ENCODE data around the gene IRF1. TPM values are rescaled to one million over a fixed set of nuclear protein-coding genes. Genes with fewer than 3 reads are reported as not detected.
"Not testable (repeated sequence)": the region's sequence is repeated elsewhere in the genome, so short reads cannot be mapped to it uniquely, and the experiment has no call there.

Gene IRF1
- total and polyA plus RNA-seq, 4 donors = 32.9 to 141 (median 68.5) TPM

- ATAC-seq (ENCODE audit: insufficient read depth, low FRiP score) = no peak
These were observed 51.7 kb downstream of the IRF1 start for GRCh38 chr5:132438917-132439316.

GRCh38 chr5:132438267-132438645 is 52.3 kb downstream of the IRF1 start:
- H3K27me3 ChIP-seq (ENCODE audit: control insufficient read depth in 3 of 3, insufficient read depth in 3 of 3, low read length in 2 of 3); H3K9me3 ChIP-seq (ENCODE audit: control insufficient read depth in 4 of 4, insufficient read depth in 3 of 4, low read length in 3 of 4); H3K36me3 ChIP-seq (ENCODE audit: control insufficient read depth in 4 of 4, insufficient read depth in 4 of 4, low read length in 4 of 4); ATAC-seq (ENCODE audit: insufficient read depth, low FRiP score); H3K27ac ChIP-seq (ENCODE audit: low read depth in 1 of 2, low read length in 1 of 2); H3K4me3 ChIP-seq; DNase-seq; H3K9ac ChIP-seq (ENCODE audit: insufficient read depth in 1 of 2, low read length in 2 of 2): not testable (repeated sequence)
- H3K4me1 ChIP-seq (ENCODE audit: control insufficient read depth in 5 of 5, insufficient read depth in 5 of 5, low read length in 5 of 5) = peaks cover 7 to 35% (median 26%) of the 10 kb centered on the region in 5 donors
- WGBS, 2 donors = 96 to 97% methylated on average over 3 of the region's 3 CpGs

More at GRCh38 chr5:132438917-132439316, 51.7 kb downstream of the IRF1 start:
- no peak for TF ChIP-seq CTCF (IDR thresholded peaks at IDR 0.05; ENCODE audit: control extremely low read depth, extremely low read depth)
- Histone ChIP-seq H3K27ac (ENCODE audit: low read depth in 1 of 2, low read length in 1 of 2) (peak overlapping the region; percentile 75 to 90), H3K9me3 (ENCODE audit: control insufficient read depth in 4 of 4, insufficient read depth in 3 of 4, low read length in 3 of 4) (no peaks in the 10 kb centered on the region), H3K36me3 (ENCODE audit: control insufficient read depth in 4 of 4, insufficient read depth in 4 of 4, low read length in 4 of 4) (peaks cover 0 to 3% (median 0%) of the 10 kb centered on the region in 4 donors), H3K27me3 (ENCODE audit: control insufficient read depth in 3 of 3, insufficient read depth in 3 of 3, low read length in 2 of 3) (no peaks in the 10 kb centered on the region), H3K9ac (ENCODE audit: insufficient read depth in 1 of 2, low read length in 2 of 2) (no peak overlapping the region), H3K4me1 (ENCODE audit: control insufficient read depth in 5 of 5, insufficient read depth in 5 of 5, low read length in 5 of 5) (peaks cover 7 to 38% (median 28%) of the 10 kb centered on the region in 5 donors), H3K4me3 (no peak overlapping the region)
- peak in 2 of 3 donors; percentile 51 to 54 for DNase-seq
- 71 to 73% methylated on average over 4 of the region's 4 CpGs for WGBS, 2 donors

- DNase-seq (peak; percentile 90 to 93 (median 92)), ATAC-seq (ENCODE audit: insufficient read depth, low FRiP score) (peak; percentile 64)
- no peaks in the 10 kb centered on the region for H3K27me3 ChIP-seq (ENCODE audit: control insufficient read depth in 3 of 3, insufficient read depth in 3 of 3, low read length in 2 of 3)
- 14 to 20% methylated on average over 3 of the region's 3 CpGs for WGBS, 2 donors
- H3K4me1 ChIP-seq (ENCODE audit: control insufficient read depth in 5 of 5, insufficient read depth in 5 of 5, low read length in 5 of 5) = peaks cover 7 to 35% (median 26%) of the 10 kb centered on the region in 5 donors
- H3K4me3 ChIP-seq = no peak overlapping the region
- no peaks in the 10 kb centered on the region for H3K9me3 ChIP-seq (ENCODE audit: control insufficient read depth in 4 of 4, insufficient read depth in 3 of 4, low read length in 3 of 4)
- no peak overlapping the region for H3K9ac ChIP-seq (ENCODE audit: insufficient read depth in 1 of 2, low read length in 2 of 2)
- no peak for TF ChIP-seq CTCF (IDR thresholded peaks at IDR 0.05; ENCODE audit: control extremely low read depth, extremely low read depth)
- H3K27ac ChIP-seq (ENCODE audit: low read depth in 1 of 2, low read length in 1 of 2) = peak overlapping the region; percentile 24 to 90
- H3K36me3 ChIP-seq (ENCODE audit: control insufficient read depth in 4 of 4, insufficient read depth in 4 of 4, low read length in 4 of 4) = peaks cover 0 to 3% (median 0%) of the 10 kb centered on the region in 4 donors
These were observed 52.8 kb downstream of the IRF1 start for GRCh38 chr5:132437604-132438266.

GRCh38 chr5:132436936-132437335 is 53.6 kb downstream of the IRF1 start:
- ATAC-seq (ENCODE audit: insufficient read depth, low FRiP score) (no peak), DNase-seq (no peak)
- no peak for TF ChIP-seq CTCF (IDR thresholded peaks at IDR 0.05; ENCODE audit: control extremely low read depth, extremely low read depth)
- Histone ChIP-seq H3K9me3 (ENCODE audit: control insufficient read depth in 4 of 4, insufficient read depth in 3 of 4, low read length in 3 of 4) (no peaks in the 10 kb centered on the region), H3K36me3 (ENCODE audit: control insufficient read depth in 4 of 4, insufficient read depth in 4 of 4, low read length in 4 of 4) (peaks cover 0 to 3% (median 0%) of the 10 kb centered on the region in 4 donors), H3K4me1 (ENCODE audit: control insufficient read depth in 5 of 5, insufficient read depth in 5 of 5, low read length in 5 of 5) (peaks cover 7 to 39% (median 29%) of the 10 kb centered on the region in 5 donors), H3K4me3 (no peak overlapping the region), H3K27me3 (ENCODE audit: control insufficient read depth in 3 of 3, insufficient read depth in 3 of 3, low read length in 2 of 3) (no peaks in the 10 kb centered on the region), H3K9ac (ENCODE audit: insufficient read depth in 1 of 2, low read length in 2 of 2) (no peak overlapping the region), H3K27ac (ENCODE audit: low read depth in 1 of 2, low read length in 1 of 2) (peak overlapping the region; percentile 24 to 84)
- WGBS, 2 donors = 94 to 98% methylated on average over 3 of the region's 3 CpGs

Data from lung (tissue), 12 donors.